ENCODE results near the gene SORCS2.

GRCh38 chr4:7147661-7148310, 44.6 kb upstream of the SORCS2 start:
- TF ChIP-seq CTCF (IDR thresholded peaks at IDR 0.05) (no peak), POLR2A (IDR thresholded peaks at IDR 0.05) (no peak)
